B cell (primary cell): Measurements from ENCODE around the gene SCARB1.

Experiments used
- CTCF ChIP-seq: fragments of 200-600 bp; IDR thresholded peaks from one replicate; pipeline ENCODE4 v1.8.0; 2022; ENCODE audit warnings: antibody characterized with exemption, mild to moderate bottlenecking
- EZH2 ChIP-seq: IDR thresholded peaks from 2 replicates; pipeline ENCODE4 v1.6.1; 2012; ENCODE audit warnings: borderline replicate concordance, low read depth, mild to moderate bottlenecking, moderate library complexity, low read length; ENCODE audit not compliant: insufficient read depth, poor library complexity, severe bottlenecking

- no peak for TF ChIP-seq CTCF
- TF ChIP-seq EZH2: no peak
Measured at GRCh38 chr12:124753228-124753591, 110.5 kb downstream of the SCARB1 start.
